Activated gamma-delta T cell treated with Interleukin-2 at 50 U/mL for 16 hours (primary cell): Measurements from ENCODE around the gene DOCK1.
"Not testable (repeated sequence)": the region's sequence is repeated elsewhere in the genome, so short reads cannot be mapped to it uniquely, and the experiment has no call there.

Experiments used
- DNase-seq: peaks from one replicate; pipeline ENCODE4 v3.0.0-alpha.2; 2020

Gene DOCK1

DNA sequence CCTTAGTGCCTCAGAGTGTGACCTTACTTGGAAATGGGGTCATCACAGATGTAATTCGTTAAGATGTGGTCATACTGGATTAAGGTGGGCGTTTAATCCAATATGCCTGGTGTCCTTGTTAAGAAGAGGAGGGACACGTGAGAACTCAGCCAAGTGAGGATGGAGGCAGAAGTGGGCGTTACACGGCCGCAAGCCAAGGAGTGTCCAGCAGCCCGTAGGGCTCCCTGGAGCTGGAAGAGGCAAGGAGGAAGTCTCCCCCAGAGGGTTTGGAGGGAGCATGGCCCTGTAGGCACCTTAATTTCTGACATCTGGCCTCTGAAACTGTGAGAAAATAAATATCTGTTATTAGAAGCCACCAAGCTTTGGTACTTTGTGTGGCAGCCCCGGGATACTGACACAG lies 21.3 kb downstream of the DOCK1 start:
- DNase-seq = no peak

DNA sequence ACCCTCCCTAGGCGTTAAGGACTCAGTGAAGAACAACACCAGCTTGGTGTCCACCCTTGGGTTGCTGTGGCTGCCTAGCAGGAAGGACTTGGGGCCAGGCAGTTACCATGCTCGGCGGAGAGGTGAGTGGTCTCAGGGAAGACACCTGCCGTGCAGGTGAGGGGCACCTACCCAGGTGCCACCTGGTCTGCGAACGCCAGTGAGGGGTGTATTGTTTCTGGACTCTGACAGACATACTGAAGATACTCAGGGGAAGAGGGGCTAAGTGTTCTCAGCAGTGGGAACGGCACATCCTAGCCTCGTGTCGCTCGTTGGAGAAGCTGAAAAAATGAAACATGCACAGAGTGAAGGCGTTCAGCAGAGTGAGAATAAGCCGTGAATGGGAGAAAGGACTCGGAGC lies 22.6 kb downstream of the DOCK1 start:
- DNase-seq = no peak

DNA sequence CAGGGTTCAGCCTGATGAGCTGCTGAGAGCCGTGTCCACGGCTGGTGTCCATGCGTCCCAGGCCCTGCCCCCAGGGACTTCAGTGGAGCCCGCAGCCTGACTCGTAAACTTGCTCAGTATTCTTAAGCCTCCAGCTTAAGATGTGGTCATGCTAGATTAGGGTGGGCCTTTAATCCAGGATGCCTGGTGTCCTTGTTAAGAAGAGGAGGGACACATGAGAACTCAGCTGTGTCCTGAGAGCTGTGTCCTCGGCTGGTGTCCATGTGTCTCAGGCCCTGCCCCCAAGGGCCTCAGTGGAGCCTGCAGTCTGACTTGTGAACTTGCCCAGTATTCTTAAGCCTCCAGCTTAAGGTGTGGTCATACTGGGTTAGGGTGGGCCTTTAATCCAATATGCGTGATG lies 23.0 kb downstream of the DOCK1 start:
- no peak for DNase-seq

DNA sequence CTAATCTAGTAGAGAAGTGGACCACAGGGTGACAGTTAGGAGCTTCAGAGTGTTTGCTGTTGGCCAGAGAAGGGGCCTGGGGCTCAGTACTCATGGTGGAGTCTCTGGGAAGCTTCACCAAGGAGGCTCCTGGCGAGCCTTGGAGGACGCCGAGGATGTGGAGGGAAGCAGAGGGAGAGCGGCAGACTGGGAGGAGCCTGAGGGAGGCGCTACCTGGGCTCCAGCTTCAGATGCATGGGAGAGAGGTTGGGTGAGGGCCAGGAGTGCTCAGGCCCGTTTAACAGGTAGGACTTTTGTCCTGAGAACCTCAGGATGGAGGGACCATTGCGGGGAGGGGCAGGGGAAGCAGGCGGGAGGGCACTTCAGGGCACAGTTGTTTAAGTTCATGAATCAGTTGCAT lies 24.2 kb downstream of the DOCK1 start:
- DNase-seq = no peak

DNA sequence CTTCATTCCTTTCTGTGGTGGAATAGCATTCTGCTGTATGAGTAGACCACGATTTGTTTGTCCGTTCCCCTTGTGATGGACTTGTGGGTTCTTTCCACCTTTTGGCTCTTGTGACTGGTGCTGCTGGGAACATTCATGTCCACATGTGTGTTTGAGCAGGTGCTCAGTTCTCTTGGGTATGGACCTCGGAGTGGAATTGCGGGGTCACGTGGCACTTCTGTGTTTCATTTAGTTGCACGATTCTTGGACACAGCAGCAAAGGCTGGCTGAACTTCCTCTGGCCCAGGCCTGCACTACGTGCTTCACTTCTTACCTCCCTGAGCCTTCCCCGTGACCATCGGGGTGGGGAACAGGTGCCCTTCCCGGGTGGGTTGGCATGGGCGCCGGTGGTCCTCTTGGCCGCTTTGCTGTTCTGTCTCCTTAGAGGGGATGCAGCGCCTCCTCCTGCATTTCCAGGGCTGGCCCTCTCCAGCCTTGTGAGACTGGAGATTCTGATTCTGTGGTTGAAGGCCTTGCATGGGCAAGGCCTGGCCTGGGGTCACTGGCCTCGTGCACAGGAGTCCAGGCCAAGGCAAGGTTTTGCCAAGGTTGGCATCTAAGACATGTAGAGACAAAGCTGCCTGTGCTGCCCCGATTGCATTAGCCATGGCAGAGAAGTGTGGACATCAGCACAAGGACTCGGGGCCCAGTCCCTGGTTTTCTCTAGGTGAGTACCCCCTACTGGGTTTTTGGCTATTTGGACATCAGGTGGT lies 25.1 kb downstream of the DOCK1 start:
- no peak for DNase-seq

DNA sequence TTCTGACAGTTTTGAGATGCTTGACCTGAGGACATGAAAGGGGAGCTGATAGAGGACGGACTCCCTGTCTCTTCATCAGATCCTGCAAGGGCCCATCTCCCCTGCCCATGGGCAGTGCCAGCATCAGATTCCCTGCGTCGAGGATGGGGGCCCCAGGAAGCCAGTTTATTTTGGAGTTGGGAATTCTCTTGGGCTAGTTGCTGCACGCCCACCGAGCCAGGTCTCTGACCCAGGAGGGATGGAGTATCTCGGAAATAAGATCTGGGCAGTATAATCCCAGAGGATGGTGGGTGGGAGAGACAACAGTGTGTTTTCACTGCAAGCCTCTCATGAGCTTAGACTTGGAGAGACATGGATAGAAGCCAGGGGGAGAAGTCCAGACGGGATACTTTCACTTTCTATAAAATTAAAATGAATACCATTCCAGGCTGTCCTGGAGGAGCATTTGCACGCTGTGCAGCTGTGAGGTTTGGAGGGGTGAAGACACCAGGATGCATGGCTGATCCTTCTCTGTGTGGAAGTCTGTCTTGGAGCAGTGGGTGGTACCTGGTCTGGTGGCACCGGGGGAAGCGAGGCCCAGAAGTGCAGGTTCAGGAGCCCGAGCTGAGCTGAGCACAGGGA lies 25.8 kb downstream of the DOCK1 start:
- no peak for DNase-seq

DNA sequence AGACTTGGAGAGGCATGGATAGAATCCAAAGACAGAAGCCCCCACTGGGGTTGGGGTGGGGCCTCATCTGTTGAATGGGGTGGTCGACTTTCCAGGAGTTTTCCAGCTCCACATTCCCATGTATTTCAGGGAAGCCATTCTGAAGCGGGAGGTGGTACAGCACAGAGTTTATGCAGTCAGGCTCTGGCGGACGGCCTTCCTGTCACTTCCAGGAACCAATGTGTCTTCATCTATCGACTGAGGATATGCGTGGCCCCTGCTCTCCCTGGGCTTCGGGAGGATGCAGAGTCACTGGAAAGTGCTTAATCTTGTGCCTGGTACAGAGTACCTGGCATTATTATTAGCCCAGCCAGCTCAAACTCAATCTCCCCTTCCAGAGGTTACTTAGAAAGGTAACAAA lies 26.3 kb downstream of the DOCK1 start:
- no peak for DNase-seq

DNA sequence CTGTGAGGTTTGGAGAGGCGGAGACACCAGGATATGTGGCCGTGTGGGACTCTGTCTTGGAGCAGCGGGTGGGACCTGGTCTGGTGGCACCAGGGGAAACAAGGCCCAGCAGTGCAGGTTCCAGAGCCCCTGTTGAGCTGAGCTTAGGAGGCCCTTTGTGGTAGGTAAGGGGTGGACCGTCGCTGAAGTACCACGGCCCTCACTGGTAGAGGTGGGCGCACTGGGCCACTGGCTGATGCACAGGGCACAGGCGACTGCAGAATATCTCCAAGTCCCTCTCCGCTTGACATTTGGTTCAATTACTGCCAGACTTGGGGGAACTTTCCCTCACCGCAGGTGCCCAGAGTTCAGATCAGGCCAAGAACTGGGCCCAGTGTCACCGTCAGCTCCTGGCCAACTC lies 27.3 kb downstream of the DOCK1 start:
- no peak for DNase-seq

DNA sequence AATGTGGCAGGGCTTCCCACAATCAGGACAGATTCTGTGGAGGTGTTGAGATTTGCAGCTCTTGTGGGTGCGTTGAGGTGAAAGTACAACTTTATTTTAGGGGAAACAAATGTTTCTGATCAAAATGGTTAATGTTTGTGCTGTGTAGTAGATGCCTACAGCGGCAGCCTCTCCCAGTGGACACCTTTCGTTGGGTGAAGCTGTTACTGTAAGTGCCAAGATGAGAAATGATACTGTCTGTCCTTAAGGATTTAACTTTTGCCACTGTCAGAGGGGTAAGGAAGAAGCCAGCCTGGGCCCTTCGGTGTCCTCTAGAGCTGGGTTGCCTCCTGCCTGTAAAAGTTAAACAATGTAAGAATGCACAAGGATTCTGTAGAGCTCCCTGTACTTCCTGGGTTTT lies 27.9 kb downstream of the DOCK1 start:
- DNase-seq = no peak

DNA sequence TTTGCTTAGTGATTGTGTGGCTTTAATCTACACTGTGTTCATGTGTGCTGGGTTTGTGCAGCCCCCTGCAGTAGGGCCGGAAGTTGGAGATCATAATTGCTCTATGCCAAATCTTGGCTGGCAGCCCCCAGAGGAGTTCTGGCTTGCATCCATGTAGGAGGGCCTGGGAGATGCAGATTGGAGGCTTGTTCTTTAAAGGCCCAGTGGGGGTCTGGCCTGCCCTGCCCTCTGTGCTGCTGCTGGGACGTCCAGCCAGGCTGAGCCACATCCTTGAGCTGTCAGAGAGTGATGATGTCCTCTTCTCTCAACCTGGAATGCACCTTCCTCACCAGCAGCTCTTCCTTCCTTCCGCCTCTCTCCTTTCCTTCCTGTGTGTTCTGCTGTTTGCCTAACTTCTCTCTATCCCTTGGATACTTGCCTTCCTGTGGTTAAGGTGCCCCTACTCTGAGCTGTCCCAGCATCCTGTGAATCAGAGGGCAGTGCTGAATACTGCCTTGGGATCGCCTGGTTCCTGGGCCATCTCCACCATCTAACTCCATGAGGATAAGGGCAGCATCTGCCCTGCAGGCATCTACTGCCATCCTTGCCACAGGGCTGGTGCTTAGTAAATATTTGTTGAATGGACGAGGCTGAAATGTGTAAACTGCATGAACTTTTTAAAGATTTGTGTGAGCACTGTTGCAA lies 30.2 kb downstream of the DOCK1 start:
- DNase-seq = no peak

DNA sequence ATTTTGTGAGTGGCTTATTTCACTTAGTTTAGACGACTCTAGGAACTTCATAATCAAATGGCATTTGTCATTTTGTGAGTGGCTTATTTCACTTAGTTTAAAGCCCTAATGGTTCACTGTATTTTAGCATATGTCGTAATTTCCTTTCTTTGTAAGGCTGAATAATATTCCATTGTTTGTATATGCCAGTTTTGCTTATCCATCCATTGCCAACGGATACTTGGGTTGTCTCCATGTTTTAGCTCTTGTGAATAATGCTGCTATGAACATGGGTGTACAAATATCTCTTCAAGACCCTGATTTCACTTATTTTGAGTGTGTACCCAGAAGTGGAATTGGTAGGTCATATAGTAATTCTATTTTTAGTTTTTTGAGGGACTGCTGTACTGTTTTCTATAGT lies 31.8 kb downstream of the DOCK1 start:
- no peak for DNase-seq

DNA sequence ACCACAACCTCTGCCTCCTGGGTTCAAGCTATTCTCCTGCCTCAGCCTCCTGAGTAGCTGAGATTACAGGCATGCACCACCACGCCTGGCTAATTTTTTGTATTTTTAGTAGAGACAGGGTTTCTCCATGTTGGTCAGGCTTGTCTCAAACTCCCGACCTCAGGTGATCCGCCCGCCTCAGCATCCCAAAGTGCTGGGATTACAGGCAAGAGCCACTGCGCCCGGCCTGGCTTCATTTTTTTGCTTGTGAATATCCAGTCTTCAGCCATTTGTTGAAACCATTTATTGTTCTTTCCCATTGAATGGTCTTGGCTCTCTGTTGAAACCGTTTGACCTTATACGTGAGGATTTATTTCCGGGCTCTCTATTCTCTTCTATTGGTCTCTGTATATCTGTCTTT lies 32.9 kb downstream of the DOCK1 start:
- not testable (repeated sequence) for DNase-seq

DNA sequence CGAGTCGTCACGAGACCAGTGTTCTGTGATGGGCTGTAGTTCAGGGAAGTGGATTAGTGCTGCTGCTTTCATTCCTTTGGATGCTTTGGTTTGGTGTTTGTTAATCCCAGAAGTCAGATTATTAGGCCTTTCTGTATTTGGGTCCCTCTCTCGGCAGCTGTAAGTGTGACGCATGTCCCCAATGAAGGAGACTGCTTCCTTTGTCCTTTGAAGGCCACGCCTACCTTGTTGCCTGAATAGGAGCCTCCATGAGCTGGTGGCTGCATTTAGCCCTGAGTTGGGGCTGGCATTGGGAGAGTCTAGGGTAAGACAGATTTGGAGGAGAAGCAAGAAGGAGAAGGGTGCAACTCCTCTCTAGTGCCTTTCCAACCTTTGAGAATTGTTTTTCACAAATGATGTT lies 34.5 kb downstream of the DOCK1 start:
- DNase-seq = no peak

DNA sequence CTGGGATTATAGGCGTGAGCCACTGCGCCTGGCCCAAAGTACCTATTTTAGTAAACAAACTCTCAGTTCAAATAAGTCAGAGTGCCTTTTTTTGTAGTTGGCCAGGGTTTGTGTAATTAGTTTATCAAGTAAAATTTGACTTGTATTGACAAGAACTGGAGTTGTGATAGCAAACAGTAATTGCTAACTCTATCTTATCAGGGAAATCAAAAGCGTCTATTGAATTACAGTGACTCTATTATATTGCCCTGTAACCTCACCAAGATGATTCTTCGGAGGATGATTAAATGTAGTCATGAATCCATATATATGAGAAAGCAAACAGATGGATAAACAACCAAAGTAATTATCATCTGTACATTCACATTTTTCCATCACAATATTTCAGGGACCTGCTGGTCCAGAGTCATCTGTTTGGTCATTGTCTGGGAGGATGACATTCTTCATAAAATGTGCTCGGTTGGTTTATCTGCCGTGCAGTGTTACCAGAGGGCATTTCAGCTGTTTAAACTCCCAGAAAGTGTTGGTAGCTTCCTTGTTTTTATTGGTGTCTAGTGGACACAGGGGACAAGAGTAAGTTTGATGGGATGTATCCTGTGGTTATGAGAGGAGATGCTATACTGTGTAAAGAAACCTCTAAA lies 35.6 kb downstream of the DOCK1 start:
- DNase-seq = no peak

DNA sequence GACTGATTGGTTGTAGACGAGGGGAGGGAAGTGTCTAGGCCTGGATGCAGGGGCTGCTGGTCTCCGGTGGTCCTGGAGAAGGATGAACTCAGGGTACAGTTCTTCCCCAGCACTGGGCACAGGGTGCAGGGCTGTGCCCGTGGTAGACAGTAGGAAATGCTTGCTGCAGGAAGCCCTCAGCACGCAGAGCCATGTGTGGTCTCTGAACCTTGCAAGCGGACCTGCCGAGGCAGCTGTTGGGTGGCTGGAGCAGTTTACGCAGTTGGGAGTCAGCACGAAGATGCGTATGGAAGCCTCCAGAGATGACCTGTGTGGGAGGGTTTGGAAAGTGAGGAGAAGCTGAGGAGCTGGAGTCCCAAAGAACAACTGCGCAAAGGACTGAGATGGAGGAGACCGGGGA lies 39.0 kb downstream of the DOCK1 start:
- DNase-seq = no peak

DNA sequence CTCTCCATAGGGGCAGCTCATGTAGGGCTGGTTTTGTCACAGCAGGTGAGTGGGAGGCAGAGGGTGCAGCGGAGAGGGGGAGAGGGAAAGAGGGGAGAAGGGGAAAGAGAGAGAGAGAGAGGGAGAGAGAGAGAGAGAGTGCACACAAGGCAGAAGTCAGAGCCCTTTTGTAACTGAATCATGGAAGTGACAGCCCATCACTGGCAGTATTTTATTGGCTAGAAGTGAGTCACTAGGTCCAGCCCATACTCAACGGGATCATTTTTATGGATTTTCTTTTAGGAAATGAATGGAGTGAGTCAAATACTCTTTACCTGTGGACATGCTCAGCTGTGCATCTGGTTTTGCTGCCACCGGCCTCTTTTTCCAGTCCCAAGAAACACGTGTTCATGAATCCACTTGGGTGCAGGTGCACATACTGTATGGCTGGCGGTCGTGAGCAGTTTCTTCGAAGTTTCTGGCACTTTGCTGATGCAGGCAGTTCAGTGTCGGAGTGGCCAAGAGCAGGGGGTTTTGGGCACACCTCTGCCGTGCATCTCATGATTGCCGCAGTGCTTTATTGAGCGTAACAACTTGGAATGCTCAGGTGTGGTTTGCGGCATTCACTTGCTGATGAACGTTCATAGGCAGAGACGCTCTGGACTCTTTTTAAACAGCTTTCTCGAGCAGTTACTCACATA lies 40.3 kb downstream of the DOCK1 start:
- no peak for DNase-seq

DNA sequence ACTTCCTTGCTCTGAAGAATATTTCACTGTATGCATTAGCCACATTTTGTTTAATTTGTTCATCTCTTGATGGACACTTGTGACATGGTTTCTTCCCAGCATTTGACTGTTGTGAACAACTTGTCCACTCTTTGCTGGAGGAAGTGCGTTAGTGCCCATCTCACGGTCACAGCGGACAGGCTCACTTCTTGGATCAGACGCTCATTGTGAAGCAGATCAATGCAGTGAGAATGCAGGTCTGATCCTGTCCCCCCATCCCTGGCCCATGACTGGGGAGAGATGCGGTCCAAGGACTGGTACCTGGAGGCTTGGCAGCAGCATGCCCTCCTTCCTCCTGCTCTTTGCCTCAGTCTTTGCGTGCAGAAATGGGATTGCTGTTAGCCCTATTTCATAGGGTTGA lies 41.5 kb downstream of the DOCK1 start:
- no peak for DNase-seq

DNA sequence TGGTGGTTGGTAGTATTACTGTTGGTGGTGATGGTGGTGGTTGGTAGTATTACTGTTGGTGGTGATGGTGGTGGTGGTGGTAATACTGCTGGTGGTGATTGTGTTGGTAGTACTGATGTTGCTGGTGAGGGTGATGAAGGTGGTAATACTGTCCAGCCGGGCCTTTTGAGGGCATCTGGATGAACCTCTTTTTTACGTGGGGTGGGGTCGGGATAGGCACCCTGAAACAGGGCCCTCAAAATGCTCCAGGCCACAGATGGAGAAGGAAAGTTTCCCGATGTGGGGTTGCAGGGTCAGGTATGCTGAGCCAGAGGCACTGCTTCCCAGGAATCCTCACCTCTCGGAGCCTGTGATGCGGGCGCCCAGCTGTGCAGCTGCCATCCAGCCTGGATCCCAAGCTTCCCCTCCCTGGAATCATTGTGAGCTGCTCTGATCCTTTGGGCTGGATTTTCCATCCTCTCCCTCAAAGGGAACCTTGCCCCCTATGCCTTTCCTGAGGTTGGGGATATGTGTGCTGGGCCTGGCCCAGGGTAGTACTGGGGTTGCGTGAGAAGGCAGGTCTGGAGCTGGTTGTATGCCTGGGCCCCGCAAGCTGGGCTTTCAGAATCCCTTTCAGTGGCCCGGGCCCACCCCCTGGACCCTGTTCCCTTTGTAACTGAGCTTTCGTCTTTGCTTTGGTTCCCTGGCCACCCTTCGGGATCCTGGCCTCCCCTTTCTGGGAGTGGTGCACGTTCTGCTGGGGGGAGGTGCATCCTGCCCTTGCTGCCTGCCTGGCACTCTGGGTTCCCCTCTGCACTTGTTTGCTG lies 43.3 kb downstream of the DOCK1 start:
- DNase-seq = no peak

DNA sequence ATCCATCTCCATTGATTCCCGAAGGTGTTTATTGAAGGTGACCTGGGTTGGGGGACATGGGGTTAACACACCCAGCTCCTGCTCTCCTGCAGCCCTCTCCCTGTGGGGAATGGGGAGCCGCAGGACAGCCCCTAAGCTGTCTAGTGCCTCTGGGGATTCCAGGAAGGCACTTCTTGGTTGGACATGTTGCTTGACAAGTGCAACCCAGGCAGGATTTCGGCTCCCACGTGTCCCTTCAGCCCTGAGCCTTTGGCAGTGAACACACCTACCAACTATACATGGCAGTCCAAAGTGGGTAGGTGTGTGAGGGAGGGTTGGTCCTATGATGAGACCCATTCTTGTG lies 43.9 kb downstream of the DOCK1 start:
- DNase-seq = no peak

DNA sequence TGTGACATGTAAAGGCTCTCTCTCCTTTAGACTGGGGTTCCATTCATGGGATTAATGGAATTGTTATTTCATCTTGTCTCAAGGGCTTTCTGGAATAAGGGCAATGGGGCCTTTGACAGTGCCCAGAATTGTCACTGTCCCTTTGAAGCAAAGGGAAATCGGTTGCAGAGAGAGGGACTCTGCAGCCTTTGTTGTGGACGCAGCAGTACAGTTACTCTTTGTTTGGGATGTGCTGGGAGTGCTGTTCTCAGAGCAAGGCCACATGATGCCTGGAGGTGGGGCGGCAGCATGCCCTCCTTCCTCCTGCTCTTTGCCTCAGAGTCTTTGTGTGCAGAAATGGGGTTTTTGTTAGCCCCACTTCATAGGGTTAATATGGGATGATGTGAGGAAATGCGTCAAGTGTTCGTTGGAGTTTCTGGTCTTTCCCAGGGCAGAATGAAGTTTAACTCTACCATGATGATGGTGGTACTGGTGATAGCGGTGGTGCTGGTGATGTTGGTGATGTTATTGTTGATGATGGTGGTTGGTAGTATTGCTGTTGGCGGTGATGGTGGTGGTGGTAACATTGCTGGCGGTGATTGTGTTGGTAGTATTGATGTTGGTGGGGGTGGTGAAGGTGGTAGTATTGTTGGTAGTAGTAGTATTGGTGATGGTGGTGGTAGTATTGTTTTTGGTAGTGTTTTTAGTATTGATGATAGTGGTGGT lies 45.3 kb downstream of the DOCK1 start:
- no peak for DNase-seq

DNA sequence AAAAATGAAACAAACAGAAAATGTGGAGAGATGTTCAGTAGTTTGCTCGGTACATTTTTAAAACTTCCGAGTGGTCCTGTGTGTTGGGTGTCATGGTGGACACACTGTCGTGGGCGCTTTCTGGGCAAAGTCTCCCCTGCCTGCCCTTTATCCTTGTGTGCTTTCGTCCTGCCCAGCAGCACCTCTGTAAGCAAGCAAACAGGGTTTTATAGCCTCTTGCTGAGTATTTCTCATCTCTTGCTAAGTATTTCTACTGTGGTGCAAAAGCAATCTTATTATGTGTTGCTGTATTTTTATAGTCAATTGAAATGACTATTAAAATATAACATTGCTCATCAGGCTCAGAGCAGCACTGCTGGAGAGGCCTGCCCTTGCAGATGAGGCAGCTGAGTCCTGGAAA lies 48.7 kb downstream of the DOCK1 start:
- DNase-seq = no peak

DNA sequence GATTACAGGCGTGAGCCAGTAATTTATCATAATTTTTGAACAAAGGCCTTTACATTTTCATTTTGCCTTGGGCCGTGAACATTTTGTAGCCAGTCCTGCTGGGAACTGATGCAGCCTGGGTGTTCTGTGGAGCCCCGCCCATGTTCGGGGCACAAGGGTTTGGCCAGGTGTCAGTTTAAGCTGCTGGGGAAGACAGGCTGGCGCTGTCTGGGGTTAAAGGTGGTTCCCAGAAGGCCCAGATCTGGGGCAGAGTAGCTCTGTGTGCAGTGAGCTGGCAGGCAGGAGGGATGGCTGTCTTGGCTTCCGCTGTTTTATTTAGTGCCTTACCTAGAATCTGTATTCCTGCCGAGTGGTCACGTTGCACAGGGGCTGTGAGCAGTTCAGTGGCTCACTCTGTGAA lies 50.2 kb downstream of the DOCK1 start:
- DNase-seq = no peak
